ENCODE measurements around the gene TMEM140.

DNA sequence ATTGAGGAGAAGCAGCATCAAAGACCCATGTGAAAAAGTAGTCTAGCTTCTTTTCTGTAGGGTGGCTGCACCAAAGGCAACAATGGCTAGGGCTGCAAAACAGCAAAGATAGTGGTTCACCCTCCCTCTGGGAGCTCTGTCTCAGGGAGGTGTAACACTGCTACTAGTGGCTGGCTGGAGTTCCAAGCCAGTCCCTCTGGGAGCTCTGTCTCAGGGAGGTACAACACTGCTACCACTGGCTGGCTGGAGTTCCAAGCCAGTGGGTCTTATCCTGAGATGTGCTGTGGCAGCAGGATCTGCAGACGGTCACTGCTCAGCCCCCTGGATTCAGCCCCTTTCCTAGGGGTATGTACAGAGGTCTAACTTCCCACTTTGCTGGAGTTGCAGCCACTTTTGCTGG lies 37.9 kb upstream of the TMEM140 start:
- TF ChIP-seq ZBTB7A (IDR thresholded peaks at IDR 0.05; ENCODE audit: borderline replicate concordance, control insufficient read depth, low read depth, low read length) (no peak), ZNF431 (CRISPR knock-in tag; IDR thresholded peaks at IDR 0.05) (no peak)

Data from K562 (cell line).